ENCODE measurements around the gene STIP1. TPM values are rescaled to one million over a fixed set of nuclear protein-coding genes. Genes with fewer than 3 reads are reported as not detected.

STIP1 gene
- total and polyA plus RNA-seq, 9 of the 15 experiments (the other 6 are each of a cell fraction or from before 2014, with no cell fraction given), result 58.1 to 465 (median 346) TPM

DNA sequence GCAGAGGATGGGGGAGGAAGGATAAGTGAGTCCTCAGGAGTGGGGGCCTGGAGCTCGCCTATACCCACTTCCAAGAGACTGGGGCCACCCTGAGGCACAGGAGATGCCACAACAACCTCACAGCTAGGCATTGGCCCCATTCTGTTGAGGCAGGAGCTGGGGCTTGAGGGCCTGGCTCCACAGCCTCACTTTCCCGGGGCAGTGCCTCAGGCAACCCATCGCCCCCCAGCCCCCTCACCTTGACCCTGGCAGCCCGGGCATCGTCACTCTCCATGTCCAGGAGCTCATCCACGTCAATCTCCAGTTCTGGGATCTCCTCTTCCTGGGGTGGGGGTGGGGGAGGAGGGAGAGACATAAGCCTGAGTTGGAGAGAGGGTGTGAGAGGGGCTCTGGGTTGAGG is 59.0 kb downstream of the STIP1 start (continued):
- TF ChIP-seq, protein P1, sequence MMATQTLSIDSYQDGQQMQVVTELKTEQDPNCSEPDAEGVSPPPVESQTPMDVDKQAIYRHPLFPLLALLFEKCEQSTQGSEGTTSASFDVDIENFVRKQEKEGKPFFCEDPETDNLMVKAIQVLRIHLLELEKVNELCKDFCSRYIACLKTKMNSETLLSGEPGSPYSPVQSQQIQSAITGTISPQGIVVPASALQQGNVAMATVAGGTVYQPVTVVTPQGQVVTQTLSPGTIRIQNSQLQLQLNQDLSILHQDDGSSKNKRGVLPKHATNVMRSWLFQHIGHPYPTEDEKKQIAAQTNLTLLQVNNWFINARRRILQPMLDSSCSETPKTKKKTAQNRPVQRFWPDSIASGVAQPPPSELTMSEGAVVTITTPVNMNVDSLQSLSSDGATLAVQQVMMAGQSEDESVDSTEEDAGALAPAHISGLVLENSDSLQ (IDR thresholded peaks at IDR 0.05), result 0 out of 2 replicates have a peak, but pooled peaks have one; percentile 7

DNA sequence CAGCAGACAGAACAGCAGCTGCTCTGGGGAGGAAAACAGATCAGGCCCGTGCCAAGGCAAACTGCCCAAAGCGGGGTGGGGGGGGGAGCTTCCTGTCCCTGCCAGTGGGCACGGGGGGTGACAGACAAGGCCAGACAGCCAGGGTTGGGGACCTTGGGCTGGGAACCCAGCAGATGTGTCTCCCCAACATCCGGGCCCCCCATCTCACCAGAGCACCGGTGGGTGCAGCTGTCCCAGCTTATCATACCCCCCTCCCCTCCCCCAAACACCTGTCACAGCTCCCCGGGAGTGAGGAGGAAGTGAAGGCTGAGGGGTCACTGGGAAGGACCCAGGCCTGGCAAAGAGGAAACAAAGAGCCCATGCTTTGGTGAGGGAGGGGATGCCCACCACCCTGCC is 59.4 kb downstream of the STIP1 start:
- no peaks in the 10 kb centered on the region for H3K27me3 ChIP-seq (ENCODE audit: control insufficient read depth in 2 of 2, insufficient read depth in 2 of 2, low read length in 2 of 2)
- peak overlapping the region; percentile 98 for H3K4me3 ChIP-seq
- WGBS (ENCODE audit: insufficient coverage, low coverage, missing lambda C conversion rate), result 3% methylated on average over 4 of the region's 6 CpGs
- CTCF ChIA-PET (ENCODE audit: low intra/inter-chr PET ratio), result no interaction called here
- no TSS peak for BruUV-seq (replicated peaks)
- H4K20me1 ChIP-seq (replicated peaks; ENCODE audit: control insufficient read depth, insufficient read depth, low read length), result 0 out of 2 replicates have a peak, but pooled peaks cover 3% of the 10 kb centered on the region
- H2AFZ ChIP-seq (ENCODE audit: low read depth, low read length), result no peak overlapping the region
- peaks cover 37 to 88% of the 10 kb centered on the region in 2 experiments for H3K4me1 ChIP-seq (replicated peaks in 1 of 2; ENCODE audit: control insufficient read depth in 2 of 2, insufficient read depth in 2 of 2, low read length in 2 of 2)
- in situ Hi-C loops (cut with MboI), result no loop called here
- no peaks in the 10 kb centered on the region for H3K9me3 ChIP-seq (replicated peaks; ENCODE audit: control insufficient read depth, insufficient read depth, low read depth, low read length)
- H3K27ac ChIP-seq (ENCODE audit: extremely low read depth, low read depth, low read length), result peak overlapping the region; percentile 98
- ATAC-seq (no peak), FAIRE-seq (no peak), DNase-seq (ENCODE audit: extremely low read depth in 1 of 4, low spot score in 3 of 4) (no peak)
- H3K4me2 ChIP-seq (ENCODE audit: insufficient read depth, low read length), result peak overlapping the region; percentile 99
- intact Hi-C loops (cut with micrococcal nuclease), result loop anchor here (10.0 kb wide), 1 partner anchor 59 kb away; the partner anchor contains the start of genes CATSPERZ and ESRRA
- peaks cover 51% of the 10 kb centered on the region for H3K79me2 ChIP-seq (ENCODE audit: control insufficient read depth, insufficient read depth, low read length)
- peak overlapping the region; percentile 95 to 98 for H3K9ac ChIP-seq (ENCODE audit: insufficient read depth in 1 of 2, low read depth in 2 of 2, low read length in 2 of 2)
- POLR2A ChIA-PET, result interaction anchor here (0.6 to 7.8 kb wide), 8 partner anchors 8 to 60 kb away, joined by 3 to 58 read pairs (median 5); partner anchors contain the start of genes FERMT3, STIP1 and VEGFB
- H3K9me1 ChIP-seq (ENCODE audit: control insufficient read depth, insufficient read depth, low read length), result no peaks in the 10 kb centered on the region
- H3K36me3 ChIP-seq (ENCODE audit: control insufficient read depth, insufficient read depth, low read length), result peaks cover 37% of the 10 kb centered on the region
- TF ChIP-seq KDM1A (IDR thresholded peaks at IDR 0.05) (no peak), ZNF583 (CRISPR knock-in tag; IDR thresholded peaks at IDR 0.05) (no peak), ZNF76 (CRISPR knock-in tag; IDR thresholded peaks at IDR 0.05; ENCODE audit: borderline replicate concordance) (no peak), CBFA2T3 (IDR thresholded peaks at IDR 0.05) (peak; percentile 38; the same call in 1 of the 2 replicates), TAF15 (IDR thresholded peaks at IDR 0.05; ENCODE audit: low read depth, low read length) (no peak), SPI1 (IDR thresholded peaks at IDR 0.05; ENCODE audit: borderline replicate concordance, low read depth, low read length) (peak; percentile 48; the same call in 1 of the 2 replicates), POLR2G (IDR thresholded peaks at IDR 0.05; ENCODE audit: low read depth, low read length) (peak; percentile 57; the same call in 1 of the 2 replicates), KAT8 (IDR thresholded peaks at IDR 0.05; ENCODE audit: low read depth) (no peak), TSC22D4 (tag; IDR thresholded peaks at IDR 0.05) (no peak), CBFA2T2 (conservative IDR thresholded peaks at IDR 0.05) (peak; percentile 51), PML (IDR thresholded peaks at IDR 0.05; ENCODE audit: low read length) (0 out of 2 replicates have a peak, but pooled peaks have one; percentile 8), ZNF239 (CRISPR knock-in tag; IDR thresholded peaks at IDR 0.05) (no peak), CCNT2 (IDR thresholded peaks at IDR 0.05; ENCODE audit: borderline replicate concordance, extremely low read depth, insufficient read length, low read depth, low read length) (no peak), ATF7 (IDR thresholded peaks at IDR 0.05) (no peak)
- TF ChIP-seq, protein P2, sequence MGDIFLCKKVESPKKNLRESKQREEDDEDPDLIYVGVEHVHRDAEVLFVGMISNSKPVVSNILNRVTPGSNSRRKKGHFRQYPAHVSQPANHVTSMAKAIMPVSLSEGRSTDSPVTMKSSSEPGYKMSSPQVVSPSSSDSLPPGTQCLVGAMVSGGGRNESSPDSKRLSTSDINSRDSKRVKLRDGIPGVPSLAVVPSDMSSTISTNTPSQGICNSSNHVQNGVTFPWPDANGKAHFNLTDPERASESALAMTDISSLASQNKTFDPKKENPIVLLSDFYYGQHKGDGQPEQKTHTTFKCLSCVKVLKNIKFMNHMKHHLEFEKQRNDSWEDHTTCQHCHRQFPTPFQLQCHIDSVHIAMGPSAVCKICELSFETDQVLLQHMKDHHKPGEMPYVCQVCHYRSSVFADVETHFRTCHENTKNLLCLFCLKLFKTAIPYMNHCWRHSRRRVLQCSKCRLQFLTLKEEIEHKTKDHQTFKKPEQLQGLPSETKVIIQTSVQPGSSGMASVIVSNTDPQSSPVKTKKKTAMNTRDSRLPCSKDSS (IDR thresholded peaks at IDR 0.05; ENCODE audit: low read depth, partially characterized antibody), result no peak
- TF ChIP-seq, protein P3, sequence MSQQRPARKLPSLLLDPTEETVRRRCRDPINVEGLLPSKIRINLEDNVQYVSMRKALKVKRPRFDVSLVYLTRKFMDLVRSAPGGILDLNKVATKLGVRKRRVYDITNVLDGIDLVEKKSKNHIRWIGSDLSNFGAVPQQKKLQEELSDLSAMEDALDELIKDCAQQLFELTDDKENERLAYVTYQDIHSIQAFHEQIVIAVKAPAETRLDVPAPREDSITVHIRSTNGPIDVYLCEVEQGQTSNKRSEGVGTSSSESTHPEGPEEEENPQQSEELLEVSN (IDR thresholded peaks at IDR 0.05; ENCODE audit: borderline replicate concordance in 1 of 2, extremely low read depth in 1 of 2, insufficient read depth in 1 of 2, insufficient read length in 1 of 2, low read depth in 1 of 2, low read length in 1 of 2, poor library complexity in 1 of 2, severe bottlenecking in 1 of 2), result no peak
